HEK293 (cell line): ENCODE data around the gene DAGLB.

Experiments used
- GLIS2 ChIP-seq: fragments of 450-650 bp; formaldehyde crosslinking; IDR thresholded peaks from 2 replicates; pipeline ENCODE4 v1.5.1; 2016; ENCODE audit warnings: missing biosample characterization, missing genetic modification characterization
- KLF1 ChIP-seq: fragments of 450-650 bp; formaldehyde crosslinking; IDR thresholded peaks from 2 replicates; pipeline ENCODE4 v1.5.1; 2016; ENCODE audit warnings: missing biosample characterization, missing genetic modification characterization
- ZNF157 ChIP-seq: fragments of 450-650 bp; formaldehyde crosslinking; IDR thresholded peaks from 2 replicates; pipeline ENCODE4 v1.5.1; 2016; ENCODE audit warnings: missing biosample characterization, missing genetic modification characterization
- ZNF19 ChIP-seq: fragments of 450-650 bp; formaldehyde crosslinking; IDR thresholded peaks from 2 replicates; pipeline ENCODE4; 2016; ENCODE audit warnings: missing biosample characterization, missing genetic modification characterization, low read depth
- ZNF544 ChIP-seq: fragments of 450-650 bp; formaldehyde crosslinking; IDR thresholded peaks from 2 replicates; pipeline ENCODE4 v1.5.0; 2017; ENCODE audit warnings: missing biosample characterization, missing genetic modification characterization
- ZNF548 ChIP-seq: fragments of 450-650 bp; formaldehyde crosslinking; IDR thresholded peaks from 2 replicates; pipeline ENCODE4 v1.5.1; 2016; ENCODE audit warnings: missing biosample characterization, missing genetic modification characterization
- ZNF596 ChIP-seq: fragments of 450-650 bp; IDR thresholded peaks from 2 replicates; pipeline ENCODE4 v1.5.0; 2018; ENCODE audit warnings: missing biosample characterization, mild to moderate bottlenecking, missing genetic modification characterization, moderate library complexity
- TF ChIP-seq, protein P1 (sequence below): sonication (generic); formaldehyde crosslinking; IDR thresholded peaks from 2 replicates; pipeline ENCODE4 v1.8.1; 2022; ENCODE audit warnings: mild to moderate bottlenecking, moderate library complexity, missing genetic modification reagents
- TF ChIP-seq, protein P2 (sequence below): fragments of 450-650 bp; formaldehyde crosslinking; IDR thresholded peaks from 2 replicates; pipeline ENCODE4 v1.5.1; 2016; ENCODE audit warnings: missing biosample characterization, missing genetic modification characterization

DNA sequence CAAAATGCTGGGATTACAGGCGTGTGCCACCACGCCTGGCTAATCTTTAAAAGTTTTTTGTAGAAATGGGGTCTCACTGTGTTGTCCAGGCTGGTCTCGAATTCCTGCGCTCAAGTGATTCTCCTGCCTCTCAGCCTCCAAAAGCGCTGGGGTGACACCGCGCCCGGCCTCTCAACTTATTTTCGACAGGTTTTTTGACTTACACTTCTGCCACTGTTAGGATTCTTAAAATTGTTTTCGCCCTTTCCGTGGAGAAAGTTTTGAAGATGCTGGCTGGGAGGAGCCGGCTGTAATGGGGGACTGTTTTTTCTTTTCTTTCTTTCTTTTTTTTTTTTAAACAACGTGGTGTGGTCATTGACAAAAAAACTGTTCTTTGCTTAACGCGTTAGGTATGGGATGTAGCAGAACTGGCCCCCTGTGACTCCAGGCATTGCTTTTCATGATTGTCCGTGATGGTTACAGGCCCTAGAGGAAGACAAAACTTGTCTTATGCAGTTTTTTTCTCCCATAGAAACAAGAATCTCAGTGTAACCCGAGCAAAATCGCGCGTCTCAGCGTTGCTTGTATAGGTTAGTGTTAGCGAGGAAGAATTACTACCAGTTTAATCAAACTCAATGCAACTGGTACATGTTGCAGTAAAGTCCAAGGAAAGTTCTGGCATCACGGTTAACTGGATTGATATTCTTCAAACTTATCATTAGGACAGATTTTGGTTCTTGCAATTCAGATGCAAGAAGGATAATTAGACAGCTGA lies 72.2 kb downstream of the DAGLB start:
- TF ChIP-seq ZNF596 (tag by site-specific recombination): no peak
- TF ChIP-seq ZNF548 (tag by site-specific recombination): no peak
- TF ChIP-seq ZNF544 (tag by site-specific recombination): no peak
- TF ChIP-seq, protein P1, sequence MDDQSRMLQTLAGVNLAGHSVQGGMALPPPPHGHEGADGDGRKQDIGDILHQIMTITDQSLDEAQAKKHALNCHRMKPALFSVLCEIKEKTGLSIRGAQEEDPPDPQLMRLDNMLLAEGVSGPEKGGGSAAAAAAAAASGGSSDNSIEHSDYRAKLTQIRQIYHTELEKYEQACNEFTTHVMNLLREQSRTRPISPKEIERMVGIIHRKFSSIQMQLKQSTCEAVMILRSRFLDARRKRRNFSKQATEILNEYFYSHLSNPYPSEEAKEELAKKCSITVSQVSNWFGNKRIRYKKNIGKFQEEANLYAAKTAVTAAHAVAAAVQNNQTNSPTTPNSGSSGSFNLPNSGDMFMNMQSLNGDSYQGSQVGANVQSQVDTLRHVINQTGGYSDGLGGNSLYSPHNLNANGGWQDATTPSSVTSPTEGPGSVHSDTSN (CRISPR knock-in tag): no peak
- TF ChIP-seq KLF1 (tag by site-specific recombination): no peak
- TF ChIP-seq, protein P2, sequence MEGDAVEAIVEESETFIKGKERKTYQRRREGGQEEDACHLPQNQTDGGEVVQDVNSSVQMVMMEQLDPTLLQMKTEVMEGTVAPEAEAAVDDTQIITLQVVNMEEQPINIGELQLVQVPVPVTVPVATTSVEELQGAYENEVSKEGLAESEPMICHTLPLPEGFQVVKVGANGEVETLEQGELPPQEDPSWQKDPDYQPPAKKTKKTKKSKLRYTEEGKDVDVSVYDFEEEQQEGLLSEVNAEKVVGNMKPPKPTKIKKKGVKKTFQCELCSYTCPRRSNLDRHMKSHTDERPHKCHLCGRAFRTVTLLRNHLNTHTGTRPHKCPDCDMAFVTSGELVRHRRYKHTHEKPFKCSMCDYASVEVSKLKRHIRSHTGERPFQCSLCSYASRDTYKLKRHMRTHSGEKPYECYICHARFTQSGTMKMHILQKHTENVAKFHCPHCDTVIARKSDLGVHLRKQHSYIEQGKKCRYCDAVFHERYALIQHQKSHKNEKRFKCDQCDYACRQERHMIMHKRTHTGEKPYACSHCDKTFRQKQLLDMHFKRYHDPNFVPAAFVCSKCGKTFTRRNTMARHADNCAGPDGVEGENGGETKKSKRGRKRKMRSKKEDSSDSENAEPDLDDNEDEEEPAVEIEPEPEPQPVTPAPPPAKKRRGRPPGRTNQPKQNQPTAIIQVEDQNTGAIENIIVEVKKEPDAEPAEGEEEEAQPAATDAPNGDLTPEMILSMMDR: no peak
- no peak for TF ChIP-seq GLIS2 (tag by site-specific recombination)
- no peak for TF ChIP-seq ZNF157 (tag by site-specific recombination)
- TF ChIP-seq ZNF19 (tag by site-specific recombination): no peak
